Measurements from ENCODE around the gene SCD. TPM values are rescaled to one million over a fixed set of nuclear protein-coding genes. Genes with fewer than 3 reads are reported as not detected.

Gene SCD
- total and polyA plus RNA-seq, 2 of the 13 experiments (the other 11 are each of a cell fraction or from before 2014, with no cell fraction given): 492 to 512 TPM

GRCh38 chr10:100349672-100350071 lies 2.6 kb downstream of the SCD start:
- peak overlapping the region; percentile 81 for H3K27ac ChIP-seq (ENCODE audit: extremely low read length, insufficient read depth, low read length)
- peaks cover 67% of the 10 kb centered on the region for H4K20me1 ChIP-seq (ENCODE audit: insufficient read depth, low read length)
- peak overlapping the region; percentile 95 to 99 (median 95) for H3K4me3 ChIP-seq (replicated peaks in 1 of 3; ENCODE audit: insufficient read depth in 1 of 3, low read depth in 2 of 3, low read length in 3 of 3)
- WGBS (ENCODE audit: low lambda C conversion rate): 31% methylated on average over 3 of the region's 3 CpGs
- intact Hi-C loops (cut with micrococcal nuclease; ENCODE audit: unreplicated experiment): no loop called here
- CTCF ChIA-PET (ENCODE audit: low intra/inter-chr PET ratio, low total read pairs): interaction anchor here (1.2 kb wide), 1 partner anchor 84 kb away, joined by 3 read pairs; no protein-coding TSS in a partner anchor
- H3K79me2 ChIP-seq (ENCODE audit: insufficient read depth, low read length): peaks cover 83% of the 10 kb centered on the region
- peak overlapping the region; percentile 89 for H3K9ac ChIP-seq (ENCODE audit: insufficient read depth, low read depth, low read length)
- FAIRE-seq (no peak), DNase-seq (ENCODE audit: low spot score) (no peak), ATAC-seq (no peak)
- POLR2A ChIA-PET: interaction anchor here (1.0 to 12.6 kb wide), 8 partner anchors 9 to 43 kb away, joined by 4 to 287 read pairs (median 8); no protein-coding TSS in a partner anchor
- H3K4me2 ChIP-seq (ENCODE audit: low read depth, low read length): peak overlapping the region; percentile 83
- H2AFZ ChIP-seq (ENCODE audit: low read length): no peak overlapping the region
- no peaks in the 10 kb centered on the region; a peak in 1 of 5 replicates for H3K27me3 ChIP-seq (ENCODE audit: control insufficient read depth in 1 of 2, insufficient read depth in 2 of 2, low read length in 2 of 2)
- BruUV-seq (replicated peaks): no TSS peak
- in situ Hi-C loops (cut with HindIII; ENCODE audit: extremely low pct_ligation_motif_present, low pct_unique_long_range_greater_than_20kb): loop anchor here (25.0 kb wide), 1 partner anchor 538 kb away; no protein-coding TSS in a partner anchor
- H3K4me1 ChIP-seq (ENCODE audit: insufficient read depth, low read length): peaks cover 71% of the 10 kb centered on the region
- no peaks in the 10 kb centered on the region for H3K9me3 ChIP-seq (ENCODE audit: low read length)
- H3K36me3 ChIP-seq (replicated peaks in 1 of 2; ENCODE audit: control insufficient read depth in 1 of 2, insufficient read depth in 2 of 2, low read length in 2 of 2): peaks cover 25 to 65% of the 10 kb centered on the region in 2 experiments
- TF ChIP-seq ZNF354B (CRISPR knock-in tag; IDR thresholded peaks at IDR 0.05) (no peak), NCOR1 (IDR thresholded peaks at IDR 0.05; ENCODE audit: borderline replicate concordance, low read length) (no peak), TBL1XR1 (IDR thresholded peaks at IDR 0.05; ENCODE audit: borderline replicate concordance, low read length, partially characterized antibody) (no peak), ARHGAP35 (CRISPR knock-in tag; IDR thresholded peaks at IDR 0.05; ENCODE audit: borderline replicate concordance) (no peak), HIC2 (CRISPR knock-in tag; IDR thresholded peaks at IDR 0.05; ENCODE audit: low read depth) (no peak), ZFP36L2 (CRISPR knock-in tag; IDR thresholded peaks at IDR 0.05) (no peak), NBN (conservative IDR thresholded peaks at IDR 0.05) (no peak), NFATC3 (CRISPR knock-in tag; IDR thresholded peaks at IDR 0.05) (no peak), KMT2B (CRISPR knock-in tag; IDR thresholded peaks at IDR 0.05) (no peak), SP140L (CRISPR knock-in tag; IDR thresholded peaks at IDR 0.05; ENCODE audit: borderline replicate concordance) (no peak), ZBTB3 (CRISPR knock-in tag; IDR thresholded peaks at IDR 0.05; ENCODE audit: borderline replicate concordance, low read depth) (no peak), TFDP2 (CRISPR knock-in tag; IDR thresholded peaks at IDR 0.05) (no peak), ZNF451 (CRISPR knock-in tag; IDR thresholded peaks at IDR 0.05) (no peak), GLI4 (CRISPR knock-in tag; IDR thresholded peaks at IDR 0.05; ENCODE audit: borderline replicate concordance) (no peak), KDM4B (CRISPR knock-in tag; IDR thresholded peaks at IDR 0.05) (no peak), MED13 (CRISPR knock-in tag; IDR thresholded peaks at IDR 0.05) (no peak), PCBP2 (optimal IDR thresholded peaks at IDR 0.05; ENCODE audit: low read depth, low read length, poor library complexity, severe bottlenecking) (no peak), ZNF251 (CRISPR knock-in tag; IDR thresholded peaks at IDR 0.05) (no peak), MXD4 (CRISPR knock-in tag; IDR thresholded peaks at IDR 0.05) (0 out of 2 replicates have a peak, but pooled peaks have one; percentile 20), ZFY (CRISPR knock-in tag; IDR thresholded peaks at IDR 0.05) (no peak), IKZF5 (CRISPR knock-in tag; IDR thresholded peaks at IDR 0.05) (no peak)
